ENCODE data around the gene WDFY4. TPM values are rescaled to one million over a fixed set of nuclear protein-coding genes. Genes with fewer than 3 reads are reported as not detected.
A peak's percentile ranks its signal among the peaks of the same experiment; 100 is the strongest.

The WDFY4 gene
- total RNA-seq, 1 donor from 2014 or later: 33.8 TPM

DNA sequence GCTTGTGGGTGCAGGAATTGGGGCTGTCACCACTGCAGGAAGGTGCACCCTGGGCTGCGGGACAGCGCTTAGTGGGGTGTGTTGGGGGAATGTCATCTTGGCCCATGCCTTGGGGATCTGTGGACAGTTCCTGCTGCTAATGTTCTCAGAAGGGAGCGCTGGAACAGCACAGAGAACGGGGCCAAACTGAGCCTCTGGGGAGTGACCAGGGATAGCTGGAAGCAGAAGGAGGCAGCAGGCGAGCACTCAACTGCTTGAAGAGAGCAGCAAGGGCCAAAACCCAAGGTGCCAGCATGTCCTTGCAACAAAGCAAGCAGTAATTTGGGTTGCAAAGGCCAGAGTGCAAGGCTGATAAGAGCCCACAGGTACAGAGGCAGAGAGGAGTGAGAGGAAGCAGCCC is 31.3 kb upstream of the WDFY4 start:
- Histone ChIP-seq H3K36me3 (no peaks in the 10 kb centered on the region), H3K4me1 (peaks cover 3 to 4% of the 10 kb centered on the region in 2 donors), H3K27ac (no peak overlapping the region), H3K4me3 (no peak overlapping the region), H3K9me3 (no peaks in the 10 kb centered on the region), H3K27me3 (no peaks in the 10 kb centered on the region)
- TF ChIP-seq, protein P1, sequence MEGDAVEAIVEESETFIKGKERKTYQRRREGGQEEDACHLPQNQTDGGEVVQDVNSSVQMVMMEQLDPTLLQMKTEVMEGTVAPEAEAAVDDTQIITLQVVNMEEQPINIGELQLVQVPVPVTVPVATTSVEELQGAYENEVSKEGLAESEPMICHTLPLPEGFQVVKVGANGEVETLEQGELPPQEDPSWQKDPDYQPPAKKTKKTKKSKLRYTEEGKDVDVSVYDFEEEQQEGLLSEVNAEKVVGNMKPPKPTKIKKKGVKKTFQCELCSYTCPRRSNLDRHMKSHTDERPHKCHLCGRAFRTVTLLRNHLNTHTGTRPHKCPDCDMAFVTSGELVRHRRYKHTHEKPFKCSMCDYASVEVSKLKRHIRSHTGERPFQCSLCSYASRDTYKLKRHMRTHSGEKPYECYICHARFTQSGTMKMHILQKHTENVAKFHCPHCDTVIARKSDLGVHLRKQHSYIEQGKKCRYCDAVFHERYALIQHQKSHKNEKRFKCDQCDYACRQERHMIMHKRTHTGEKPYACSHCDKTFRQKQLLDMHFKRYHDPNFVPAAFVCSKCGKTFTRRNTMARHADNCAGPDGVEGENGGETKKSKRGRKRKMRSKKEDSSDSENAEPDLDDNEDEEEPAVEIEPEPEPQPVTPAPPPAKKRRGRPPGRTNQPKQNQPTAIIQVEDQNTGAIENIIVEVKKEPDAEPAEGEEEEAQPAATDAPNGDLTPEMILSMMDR (IDR thresholded peaks at IDR 0.05): no peak
- intact Hi-C loops (cut with DNase I): loop anchor here (10.0 kb wide), 2 partner anchors 129 to 1971 kb away; partner anchors contain the start of gene SGMS1
- DNase-seq (ENCODE audit: low spot score in 2 of 2): no peak

- intact Hi-C loops (cut with DNase I): loop anchor here (2.0 to 10.0 kb wide), 3 partner anchors 129 to 1971 kb away; partner anchors contain the start of genes MAPK8 and SGMS1
- Histone ChIP-seq H3K27ac (no peak overlapping the region), H3K9me3 (no peaks in the 10 kb centered on the region), H3K36me3 (no peaks in the 10 kb centered on the region), H3K4me3 (no peak overlapping the region), H3K27me3 (no peaks in the 10 kb centered on the region), H3K4me1 (peaks cover 3 to 4% of the 10 kb centered on the region in 2 donors)
- no peak for DNase-seq (ENCODE audit: low spot score in 2 of 2)
- TF ChIP-seq, protein P1 (IDR thresholded peaks at IDR 0.05): no peak
Observed at GRCh38 chr10:48653944-48654698, 30.6 kb upstream of the WDFY4 start.

DNA sequence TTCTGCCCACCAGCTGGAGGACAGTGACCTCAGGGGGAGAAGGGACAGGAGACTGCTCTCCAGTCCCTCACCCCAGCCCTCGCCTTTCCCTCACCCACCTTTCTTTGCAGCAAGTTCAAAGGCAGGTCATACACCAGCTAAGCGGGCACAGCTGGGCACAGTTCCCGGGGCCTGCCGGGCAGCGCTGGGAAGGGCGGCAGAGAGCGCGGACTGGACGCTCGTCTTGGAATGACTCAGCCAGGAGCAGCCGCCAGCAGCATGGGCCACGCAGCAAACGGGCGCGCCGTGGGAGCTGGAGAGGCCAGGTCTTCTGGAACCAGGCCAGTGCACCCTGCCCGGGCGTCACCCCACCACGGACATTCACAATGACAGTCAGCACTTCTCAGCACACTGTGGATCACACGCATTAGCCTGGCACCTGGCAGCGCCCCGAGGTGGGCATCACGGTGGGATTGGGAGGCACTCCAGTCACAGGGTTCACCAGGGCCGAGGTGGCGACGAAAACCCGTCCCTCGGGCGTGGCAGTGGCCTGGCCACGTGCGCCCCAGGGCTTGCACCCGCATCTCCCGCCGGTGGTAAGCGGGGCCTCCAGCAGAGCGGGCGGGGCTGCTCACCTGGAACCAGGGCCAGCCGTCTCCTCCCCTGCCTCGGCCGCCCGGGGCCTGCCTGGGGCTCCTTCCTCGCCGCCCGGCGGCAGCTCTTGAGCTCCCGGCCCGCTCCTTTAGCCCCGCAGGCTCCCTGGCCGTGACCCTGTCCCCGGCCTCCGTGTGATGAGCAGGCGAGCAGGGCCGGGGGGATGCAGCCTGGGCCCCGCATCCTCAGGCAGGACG is 29.0 kb upstream of the WDFY4 start:
- Histone ChIP-seq H3K27me3 (no peaks in the 10 kb centered on the region), H3K36me3 (no peaks in the 10 kb centered on the region), H3K4me1 (peaks cover 3 to 4% of the 10 kb centered on the region in 2 donors), H3K9me3 (no peaks in the 10 kb centered on the region), H3K27ac (peak overlapping the region; percentile 77 to 79), H3K4me3 (peak overlapping the region; percentile 52 to 72)
- intact Hi-C loops (cut with DNase I): loop anchor here (1.0 to 10.0 kb wide), 8 partner anchors 46 to 1969 kb away; partner anchors contain the start of genes MAPK8 and SGMS1
- DNase-seq (ENCODE audit: low spot score in 2 of 2): peak; percentile 65 to 92
- TF ChIP-seq, protein P1 (IDR thresholded peaks at IDR 0.05): no peak

DNA sequence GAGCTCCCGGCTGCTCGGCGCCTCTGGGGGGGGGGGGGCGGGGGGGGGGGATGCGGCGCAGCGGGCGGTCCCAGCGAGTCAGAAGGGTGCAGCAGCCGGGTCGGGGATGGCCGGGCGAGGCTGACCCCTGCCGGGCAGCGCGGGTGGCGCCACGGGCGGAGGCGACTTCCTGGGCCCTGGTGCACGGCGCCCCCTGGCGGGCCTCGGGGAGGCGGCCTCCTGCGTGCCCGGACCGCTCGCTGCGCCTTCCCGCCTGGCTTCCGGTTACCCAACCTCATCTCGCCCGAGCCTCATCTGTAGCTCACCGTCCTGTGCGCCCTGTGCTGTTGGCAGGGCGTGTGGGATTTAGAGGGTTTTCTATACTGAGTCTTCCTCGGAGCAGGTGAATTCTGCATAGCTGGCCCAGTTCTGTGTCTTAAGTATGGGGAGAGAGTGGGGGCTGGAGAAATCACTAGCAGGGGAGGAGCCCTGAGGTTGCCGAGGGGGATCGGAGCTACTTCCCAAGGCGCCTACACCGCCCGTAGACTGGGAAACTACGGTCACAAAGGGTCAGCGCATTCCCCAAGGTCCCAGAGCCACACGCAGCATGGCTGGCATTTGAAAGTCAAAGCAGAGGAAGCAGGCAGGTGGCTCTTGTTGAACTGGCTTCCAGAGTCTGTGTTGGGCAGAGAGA is 28.3 kb upstream of the WDFY4 start:
- DNase-seq (ENCODE audit: low spot score in 2 of 2): peak in 1 of 2 donors; percentile 96
- Histone ChIP-seq H3K27me3 (no peaks in the 10 kb centered on the region), H3K27ac (peak overlapping the region; percentile 77 to 79), H3K36me3 (no peaks in the 10 kb centered on the region), H3K4me3 (peak overlapping the region; percentile 52 to 72), H3K4me1 (peaks cover 3 to 4% of the 10 kb centered on the region in 2 donors), H3K9me3 (no peaks in the 10 kb centered on the region)
- intact Hi-C loops (cut with DNase I): loop anchor here (1.0 to 10.0 kb wide), 6 partner anchors 104 to 1968 kb away; partner anchors contain the start of gene SGMS1
- TF ChIP-seq, protein P1 (IDR thresholded peaks at IDR 0.05): peak; percentile 78 to 100 (median 89)

- H3K4me3 ChIP-seq: peak overlapping the region in 1 of 2 donors; percentile 72
- intact Hi-C loops (cut with DNase I): loop anchor here (1.0 to 10.0 kb wide), 6 partner anchors 105 to 1968 kb away; partner anchors contain the start of gene SGMS1
Observed at GRCh38 chr10:48656914-48657305, 27.8 kb upstream of the WDFY4 start.

More at GRCh38 chr10:48656914-48657305, 27.8 kb upstream of the WDFY4 start:
- H3K9me3 ChIP-seq: no peaks in the 10 kb centered on the region
- no peaks in the 10 kb centered on the region for H3K27me3 ChIP-seq
- DNase-seq (ENCODE audit: low spot score in 2 of 2): no peak
- H3K27ac ChIP-seq: peak overlapping the region in 1 of 2 donors; percentile 26
- H3K4me1 ChIP-seq: peaks cover 3 to 4% of the 10 kb centered on the region in 2 donors
- TF ChIP-seq, protein P1 (IDR thresholded peaks at IDR 0.05): no peak
- H3K36me3 ChIP-seq: no peaks in the 10 kb centered on the region
